HG02763 (cell line): ENCODE results near the gene RIMOC1.

Source experiments
- ATAC-seq: cut with Tn5 transposase; IDR thresholded peaks from one replicate; pipeline ENCODE4 v1.9.1; 2021; ENCODE audit warnings: mild to moderate bottlenecking, moderate library complexity; ENCODE audit not compliant: unreplicated experiment

RIMOC1 gene, protein sequence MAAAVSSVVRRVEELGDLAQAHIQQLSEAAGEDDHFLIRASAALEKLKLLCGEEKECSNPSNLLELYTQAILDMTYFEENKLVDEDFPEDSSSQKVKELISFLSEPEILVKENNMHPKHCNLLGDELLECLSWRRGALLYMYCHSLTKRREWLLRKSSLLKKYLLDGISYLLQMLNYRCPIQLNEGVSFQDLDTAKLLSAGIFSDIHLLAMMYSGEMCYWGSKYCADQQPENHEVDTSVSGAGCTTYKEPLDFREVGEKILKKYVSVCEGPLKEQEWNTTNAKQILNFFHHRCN

DNA sequence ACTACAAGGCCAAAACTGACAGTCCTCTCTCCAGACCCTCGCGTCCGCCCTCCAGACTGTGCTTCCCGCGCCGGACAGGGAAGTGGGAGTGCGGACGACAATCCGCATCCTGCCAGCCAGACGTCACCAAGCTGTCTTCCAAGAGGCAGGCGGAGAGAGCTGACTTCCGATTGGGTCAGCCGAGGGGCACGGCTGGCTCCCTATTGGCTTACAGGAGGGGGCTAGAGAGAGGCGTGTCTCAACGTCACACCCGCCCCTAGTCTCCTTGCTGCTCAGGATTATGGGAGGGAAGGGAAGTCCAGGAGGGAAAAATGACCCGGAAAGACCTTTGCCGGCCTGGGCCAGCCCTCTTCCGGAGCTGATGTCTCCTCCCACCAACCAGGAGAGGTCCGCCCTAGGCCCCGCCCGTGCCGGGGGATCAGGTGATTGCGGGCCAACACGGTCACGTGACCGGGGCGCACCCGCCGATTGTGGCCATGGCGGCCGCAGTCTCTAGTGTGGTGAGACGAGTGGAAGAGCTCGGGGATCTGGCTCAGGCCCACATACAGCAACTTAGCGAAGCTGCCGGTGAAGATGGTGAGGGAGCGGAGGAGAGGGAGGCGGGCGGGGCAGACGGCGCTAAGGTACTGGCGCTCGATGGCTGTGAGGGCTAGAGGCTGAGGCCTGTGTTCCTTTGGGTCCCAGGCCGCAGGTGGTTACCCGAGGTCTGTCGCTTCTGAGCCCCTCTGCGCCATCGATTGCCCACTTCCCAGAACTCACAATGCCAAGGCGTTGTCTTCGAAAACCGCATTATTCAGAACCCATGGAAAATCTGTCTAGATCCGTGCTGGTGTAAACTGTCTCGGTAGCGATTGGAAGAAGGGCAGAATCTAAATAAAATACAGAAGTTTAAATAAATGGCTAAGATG, at the start of gene RIMOC1:
RIMOC1 (plus strand) TSS at position 453 of the 908 bp plus-strand sequence; CDS start at position 477, 24 bp downstream.
- peak; percentile 99 for ATAC-seq

DNA sequence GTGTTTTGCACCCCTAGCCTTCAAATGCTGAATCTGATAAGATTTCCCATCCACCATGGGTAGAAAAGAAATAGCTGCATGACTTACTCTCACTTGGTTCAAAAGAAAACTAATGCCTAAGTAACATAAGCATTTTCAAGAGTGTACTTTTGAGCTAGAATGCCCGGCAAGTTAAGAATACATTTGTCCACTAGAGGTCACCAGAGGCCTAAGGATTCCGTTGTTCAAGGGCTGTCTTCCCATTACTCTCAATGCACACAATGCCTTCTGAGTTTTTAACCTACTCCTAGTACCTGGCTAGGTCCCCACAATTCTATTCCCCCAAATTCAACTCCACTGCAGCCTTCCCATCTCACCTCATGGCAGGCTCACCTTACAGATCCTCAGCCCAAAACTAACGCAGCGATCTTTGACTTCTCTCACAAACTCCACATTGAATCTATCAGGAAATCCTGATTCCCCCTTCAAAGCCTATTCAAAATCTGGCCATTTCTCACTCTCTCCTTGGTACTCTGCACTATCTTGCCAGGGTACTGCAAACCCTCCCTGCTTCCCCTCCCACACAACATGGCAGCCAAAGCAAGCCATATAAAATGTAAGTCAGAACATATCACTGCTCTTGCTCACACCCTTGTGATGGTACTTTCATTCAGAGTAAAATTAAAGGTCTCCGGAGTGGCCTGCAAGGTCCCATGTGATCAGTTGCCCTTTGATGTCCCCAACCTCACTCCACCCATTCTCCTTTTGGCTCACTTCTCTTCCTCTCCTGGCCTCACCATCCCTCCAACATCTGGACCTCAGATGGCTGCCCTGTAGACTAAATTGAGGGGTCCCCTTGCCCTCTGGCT, 47.3 kb upstream of the RIMOC1 start:
- ATAC-seq: peak; percentile 87

DNA sequence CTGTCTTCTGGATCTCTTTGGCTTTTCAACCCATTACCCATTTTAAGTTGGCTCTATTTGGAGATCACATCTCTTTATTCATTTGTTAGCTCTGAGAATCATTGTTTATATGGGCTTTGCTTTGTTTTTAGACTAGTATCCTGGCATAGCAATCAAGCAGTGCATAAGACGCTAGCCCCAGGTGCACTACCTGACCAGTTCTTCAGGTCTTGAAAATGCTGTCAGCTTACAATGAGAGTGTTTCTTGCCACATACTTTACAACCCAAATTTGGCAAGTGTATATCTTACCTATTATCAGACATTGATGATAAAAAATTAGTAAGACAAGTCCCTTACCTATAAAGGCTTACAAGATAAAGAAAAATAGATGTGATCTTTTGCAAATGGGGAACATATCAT, 46.2 kb upstream of the RIMOC1 start:
- no peak for ATAC-seq

DNA sequence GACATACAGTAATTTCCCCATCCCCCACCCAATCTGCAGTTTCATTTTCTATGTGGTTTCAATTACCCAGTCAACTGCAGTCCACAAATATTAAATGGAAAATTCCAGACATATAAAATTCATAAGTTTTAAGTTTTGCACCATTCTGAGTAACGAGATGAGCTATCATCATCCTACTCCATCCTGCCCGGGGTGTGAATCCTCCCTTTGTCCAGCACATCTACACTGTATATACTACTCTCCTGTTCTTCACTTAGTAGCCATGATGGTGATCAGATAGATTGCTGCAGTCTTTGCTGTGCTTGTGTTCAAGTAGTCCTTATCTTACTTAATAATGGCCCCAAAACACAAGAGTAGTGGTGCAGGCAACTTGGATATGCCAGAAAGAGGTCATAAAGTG, 45.3 kb upstream of the RIMOC1 start:
- ATAC-seq: no peak

DNA sequence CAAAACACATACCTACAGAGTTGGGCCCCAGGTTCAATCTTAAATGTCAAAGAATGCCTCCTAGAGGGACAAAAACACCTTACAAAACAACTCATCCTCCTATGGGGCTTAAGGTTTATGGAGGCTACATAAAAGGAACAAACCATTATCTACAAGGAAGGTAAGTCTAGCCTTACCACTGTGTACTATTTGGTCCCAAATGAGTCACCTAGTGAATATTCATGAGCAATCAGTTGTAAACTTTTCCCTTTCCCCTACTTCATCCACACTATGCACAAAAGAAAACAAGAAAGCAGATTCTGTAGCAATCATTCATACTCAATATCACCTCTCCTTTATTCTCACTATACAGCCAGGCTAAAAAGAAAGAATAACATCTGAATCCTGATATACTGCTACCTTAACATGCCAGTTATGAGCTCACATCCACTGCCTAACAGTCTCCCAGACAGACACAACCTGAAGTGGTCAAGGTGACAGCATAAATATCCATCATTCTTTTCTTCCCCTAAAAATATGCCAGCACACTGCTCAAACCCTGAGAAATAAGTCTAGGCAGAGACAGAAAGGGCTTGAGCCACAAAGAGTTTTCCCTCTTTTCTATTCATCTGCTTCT, 40.2 kb upstream of the RIMOC1 start:
- ATAC-seq: peak; percentile 64

DNA sequence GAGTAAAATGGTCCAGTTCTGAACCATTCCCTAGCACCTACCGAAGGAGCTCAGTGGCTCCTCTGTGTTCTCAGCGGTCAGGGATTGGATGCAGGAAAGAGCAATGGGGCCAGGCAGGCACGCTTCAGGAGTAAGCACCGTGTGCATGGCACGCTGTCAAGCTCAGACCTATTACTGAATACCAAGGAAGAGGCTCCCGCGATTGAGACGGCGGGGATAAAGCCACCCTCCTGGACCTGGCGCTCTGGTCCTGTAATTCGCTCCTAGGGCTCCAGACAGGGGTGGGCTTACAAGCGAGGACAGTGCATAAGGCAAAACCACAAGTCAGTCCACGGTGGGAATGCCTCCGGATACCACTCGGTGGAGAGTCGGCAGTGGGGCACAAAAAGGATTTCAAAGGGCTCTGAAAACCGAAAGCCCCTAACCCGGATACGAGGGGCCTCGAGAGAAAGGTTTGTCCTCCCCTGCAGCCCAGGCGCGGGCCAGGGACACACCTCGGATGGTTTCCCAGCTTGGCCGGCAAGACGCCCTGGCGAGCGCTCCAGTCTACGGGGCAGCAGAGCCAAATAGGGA, 34.9 kb upstream of the RIMOC1 start:
- no peak for ATAC-seq

DNA sequence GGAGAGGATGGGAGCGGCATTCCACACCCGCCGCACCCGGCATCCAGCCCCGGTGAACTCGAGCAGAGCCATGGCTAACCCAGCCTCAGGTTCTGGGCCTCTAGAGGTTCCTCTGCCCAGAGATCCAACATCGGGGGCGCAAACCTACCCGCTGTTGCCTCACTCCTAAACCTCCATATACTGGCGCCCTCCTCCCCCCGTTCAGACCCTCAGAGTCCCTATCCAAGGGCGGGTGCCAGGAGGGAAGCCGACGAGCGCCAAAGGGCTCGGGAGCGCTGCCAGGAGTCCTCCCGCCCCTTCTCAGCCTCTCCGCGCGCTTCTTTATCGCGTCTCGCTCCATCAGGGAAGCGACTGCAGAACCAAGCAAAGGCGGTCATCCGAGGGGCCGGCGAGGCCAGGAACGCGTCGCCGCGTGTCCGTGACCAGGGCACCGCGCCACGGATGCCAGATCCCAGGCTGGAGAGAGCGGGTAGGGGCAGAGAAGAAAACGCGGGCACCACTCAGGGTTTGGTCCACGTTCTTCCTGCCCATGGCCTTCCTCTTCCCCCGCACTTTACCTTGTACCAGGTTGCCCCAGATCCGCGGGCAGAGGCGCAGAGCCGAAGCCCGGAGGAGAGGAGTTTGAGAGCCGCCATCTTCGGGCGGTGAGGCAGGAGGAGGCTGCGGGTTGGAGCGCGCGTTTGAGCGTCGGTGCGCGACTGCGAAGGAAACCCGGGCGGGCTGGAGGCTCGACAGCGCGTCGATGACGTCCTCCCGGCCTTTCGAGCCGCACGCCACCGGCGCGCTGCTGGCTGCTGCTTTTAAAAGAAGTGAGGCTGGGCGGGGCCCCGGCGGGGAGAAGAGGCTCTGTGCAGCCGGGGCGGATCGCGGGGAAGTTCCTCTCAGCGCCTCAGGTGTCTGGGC, 34.2 kb upstream of the RIMOC1 start, which contains the start of gene OXCT1:
OXCT1 (minus strand) TSS at position 702 of the 903 bp plus-strand sequence; CDS start at position 635, 67 bp downstream.
- ATAC-seq: peak; percentile 96

DNA sequence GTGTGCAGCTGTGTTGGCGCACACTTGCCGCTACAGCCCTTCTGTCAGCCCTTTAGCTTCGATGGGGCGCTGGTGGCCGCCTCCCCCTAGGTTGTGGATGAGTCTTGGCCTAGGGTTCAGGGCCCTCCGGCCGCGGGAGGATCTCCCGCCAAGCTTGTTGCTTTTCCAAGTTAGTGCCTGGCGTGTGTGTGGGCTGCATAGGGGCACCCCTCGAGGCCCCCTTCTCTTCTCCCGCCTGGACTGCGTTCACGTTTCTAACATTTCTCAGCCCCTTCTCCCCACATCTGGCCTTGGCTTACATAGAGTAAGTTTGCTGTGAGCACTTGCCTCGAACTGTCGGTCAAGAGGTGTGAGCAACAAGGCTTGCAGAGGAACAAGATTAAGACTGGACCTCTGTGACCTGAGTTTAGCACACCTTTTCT, 33.5 kb upstream of the RIMOC1 start:
- no peak for ATAC-seq

DNA sequence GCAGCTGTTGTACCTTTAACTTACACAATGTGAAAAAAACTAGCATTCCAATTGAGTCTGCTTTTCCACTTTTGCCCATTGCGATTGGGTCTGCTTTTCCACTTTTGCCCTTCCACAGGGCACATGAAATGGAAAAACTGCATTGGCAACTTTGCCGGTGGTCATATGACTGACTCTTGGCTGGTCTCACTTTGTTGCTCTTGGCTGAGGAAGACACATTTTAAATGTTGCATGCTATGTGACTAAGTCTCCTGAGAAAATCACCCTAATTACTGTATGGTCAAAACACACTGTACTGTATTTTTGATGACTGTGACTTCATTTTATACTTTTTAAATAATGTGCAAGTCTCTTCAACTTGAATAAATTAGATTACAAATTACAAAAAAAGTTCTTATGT, 32.3 kb upstream of the RIMOC1 start:
- ATAC-seq: no peak

DNA sequence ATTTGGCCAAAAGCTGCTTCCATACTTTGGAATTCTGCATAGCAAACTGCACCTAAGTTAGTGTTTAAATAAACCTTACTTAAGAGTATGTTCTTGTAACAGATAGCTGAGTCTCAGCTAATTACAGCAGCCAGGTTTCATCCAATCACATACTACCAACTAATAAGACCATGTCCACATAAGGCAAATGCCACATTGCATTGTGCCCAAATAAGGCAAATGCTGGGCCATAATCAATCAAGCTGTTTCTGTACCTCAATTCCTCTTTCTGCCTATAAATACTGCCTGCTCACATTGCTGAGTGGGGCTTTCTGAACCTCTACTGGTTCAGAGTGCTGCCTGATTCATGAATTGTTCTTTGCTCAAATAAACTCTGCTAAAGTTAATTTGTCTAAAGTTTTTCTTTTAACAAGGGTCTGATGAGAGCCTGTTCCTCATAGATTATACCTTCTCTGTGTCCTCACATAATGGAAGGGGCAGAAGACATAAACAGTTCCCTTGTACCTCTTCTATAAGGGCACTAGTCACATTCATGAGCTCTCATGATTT, 29.6 kb upstream of the RIMOC1 start:
- no peak for ATAC-seq

DNA sequence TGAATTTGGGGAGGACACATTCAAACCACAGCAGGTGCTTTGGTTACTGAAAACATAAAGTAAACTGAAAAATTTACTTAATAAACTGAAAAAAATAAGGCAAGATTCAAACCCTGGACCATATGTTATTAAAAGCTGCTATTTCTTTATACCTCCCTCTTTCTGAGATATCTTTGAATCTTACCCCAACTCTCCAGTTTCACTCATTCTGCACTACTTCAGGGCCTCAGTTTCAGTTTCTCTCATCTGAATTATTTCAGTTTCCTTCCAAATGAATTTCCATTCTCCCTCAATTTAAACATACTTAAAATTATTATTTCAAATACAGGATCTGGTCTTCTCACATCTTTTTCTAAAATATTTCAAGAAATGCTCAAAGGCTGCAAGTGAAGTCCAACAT, 29.0 kb upstream of the RIMOC1 start:
- ATAC-seq: no peak

DNA sequence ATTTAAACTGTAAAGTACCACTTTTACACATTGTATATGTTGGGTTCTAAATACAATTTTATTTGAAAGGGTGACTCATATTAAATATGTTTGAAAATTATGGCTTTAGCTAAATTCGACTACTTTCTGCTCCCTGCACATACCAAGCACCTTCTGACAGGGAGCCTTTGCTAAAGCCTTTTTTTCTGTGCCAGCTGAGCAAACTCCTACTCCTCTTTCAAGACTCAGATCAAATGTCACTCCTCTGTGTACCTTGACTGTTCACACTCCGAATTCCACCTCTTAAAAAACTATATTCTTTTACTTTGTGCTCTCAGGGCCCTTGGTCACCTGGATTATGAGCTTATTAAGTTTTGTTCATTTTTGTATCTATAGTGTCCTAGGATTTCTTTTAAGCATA, 27.5 kb upstream of the RIMOC1 start:
- ATAC-seq: no peak

DNA sequence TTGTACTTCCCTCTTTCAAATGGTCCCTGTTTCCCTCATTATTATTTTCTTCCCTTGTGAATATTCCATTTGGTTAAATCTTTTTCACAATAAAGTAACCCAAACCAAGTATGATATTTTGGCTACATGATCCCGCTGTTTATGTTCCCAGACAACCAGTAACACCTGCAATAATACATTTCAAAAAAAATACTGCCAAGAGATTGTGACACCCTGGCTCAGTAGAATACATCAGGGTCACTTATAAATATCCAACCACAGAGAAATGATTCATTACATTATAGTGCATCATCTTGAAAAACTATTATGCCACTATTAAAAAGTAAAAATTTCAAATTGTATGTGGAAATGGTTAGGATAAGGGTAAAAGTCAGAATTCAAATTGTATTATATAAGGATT, 26.7 kb upstream of the RIMOC1 start:
- ATAC-seq: no peak

DNA sequence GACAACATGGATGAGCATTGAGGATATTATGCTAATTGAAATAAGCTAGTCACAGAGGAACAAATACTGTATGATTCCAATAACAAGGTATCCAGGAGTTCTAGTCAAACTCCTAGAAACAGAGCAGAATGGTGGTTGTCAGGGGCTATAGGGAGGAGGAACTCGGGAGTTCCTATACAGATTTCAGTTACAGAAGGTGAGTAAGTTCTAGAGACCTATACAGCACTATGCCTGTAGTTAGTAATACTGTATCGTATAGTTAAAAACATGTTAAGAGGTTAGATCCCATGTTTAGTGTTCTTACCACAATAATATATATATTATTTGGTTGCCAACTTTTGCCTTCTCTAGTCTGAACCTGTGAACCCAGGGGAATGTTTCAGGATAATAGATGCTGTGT, 26.0 kb upstream of the RIMOC1 start:
- ATAC-seq: no peak

DNA sequence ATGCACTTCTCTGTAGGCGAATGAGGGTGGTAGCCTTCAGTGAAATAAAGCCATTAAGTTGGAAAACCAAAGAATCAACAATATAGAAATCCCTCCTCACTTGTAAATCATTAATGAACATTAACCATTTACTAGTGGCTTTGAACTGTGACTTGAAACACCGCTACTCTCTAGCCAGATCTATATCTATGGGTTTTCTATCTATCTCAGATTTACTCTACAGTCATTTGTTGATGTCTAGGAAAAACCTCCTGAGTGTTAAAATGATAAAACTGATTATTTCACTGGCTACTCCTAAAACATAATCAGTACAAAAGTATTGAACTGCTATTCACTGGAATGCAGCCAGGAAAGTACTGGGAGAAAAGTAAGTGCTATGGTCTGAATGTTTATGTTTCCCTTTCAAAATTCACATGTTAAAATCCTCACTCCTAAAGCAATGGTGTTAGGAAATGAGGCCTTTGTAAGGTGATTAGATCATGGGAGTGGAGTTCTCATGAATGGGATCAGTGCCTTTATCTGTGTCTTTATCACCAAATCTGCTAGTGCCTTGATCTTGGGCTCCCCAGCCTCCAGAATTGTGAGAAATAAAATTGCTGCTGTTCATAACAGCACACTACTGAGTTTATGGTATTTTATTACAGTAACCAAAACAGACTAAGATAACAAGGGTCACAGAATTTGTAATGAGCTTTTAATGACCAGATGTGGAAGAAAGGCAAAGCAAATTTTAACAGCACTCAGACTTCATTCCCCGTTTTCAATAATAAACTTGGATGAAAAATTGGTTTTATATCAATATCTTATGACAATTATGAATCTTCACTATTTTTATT, 25.3 kb upstream of the RIMOC1 start:
- ATAC-seq: peak; percentile 74

DNA sequence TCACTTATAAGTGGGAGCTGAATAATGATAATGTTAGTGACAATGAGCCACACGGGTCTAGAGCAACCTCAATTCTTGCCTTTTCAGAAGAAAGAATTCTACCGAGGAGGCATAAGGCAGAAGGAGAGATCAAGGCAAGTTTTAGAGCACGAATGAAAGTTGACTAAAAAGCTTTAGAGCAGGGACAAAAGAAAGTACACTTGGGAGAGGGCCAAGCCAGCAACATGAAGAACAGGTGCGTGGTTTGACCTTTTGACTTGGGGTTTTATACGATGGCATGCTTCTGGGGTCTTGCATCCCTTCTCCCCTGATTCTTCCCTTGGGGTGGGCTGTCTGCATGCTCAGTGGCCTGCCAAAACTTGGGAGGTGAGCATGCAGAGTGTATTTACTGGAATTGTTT, 21.4 kb upstream of the RIMOC1 start:
- no peak for ATAC-seq

DNA sequence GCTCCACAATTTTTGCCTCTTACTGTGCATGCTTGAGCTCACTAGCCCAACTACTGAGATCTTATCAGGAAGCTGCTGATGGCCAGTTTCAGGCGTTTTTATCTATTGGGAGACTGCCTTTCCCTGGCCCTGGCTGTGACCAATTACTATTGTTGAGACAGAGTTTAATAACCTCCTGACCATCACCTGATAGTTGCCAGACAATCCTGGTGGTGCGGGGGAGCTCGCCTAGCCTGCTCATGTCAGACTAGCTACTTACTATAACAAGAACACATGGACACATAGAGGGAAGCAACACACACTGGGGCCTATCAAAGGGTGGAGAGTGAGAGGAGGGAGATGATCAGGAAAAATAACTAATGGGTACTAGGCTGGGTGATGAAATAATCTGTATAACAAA, 20.9 kb upstream of the RIMOC1 start:
- no peak for ATAC-seq

DNA sequence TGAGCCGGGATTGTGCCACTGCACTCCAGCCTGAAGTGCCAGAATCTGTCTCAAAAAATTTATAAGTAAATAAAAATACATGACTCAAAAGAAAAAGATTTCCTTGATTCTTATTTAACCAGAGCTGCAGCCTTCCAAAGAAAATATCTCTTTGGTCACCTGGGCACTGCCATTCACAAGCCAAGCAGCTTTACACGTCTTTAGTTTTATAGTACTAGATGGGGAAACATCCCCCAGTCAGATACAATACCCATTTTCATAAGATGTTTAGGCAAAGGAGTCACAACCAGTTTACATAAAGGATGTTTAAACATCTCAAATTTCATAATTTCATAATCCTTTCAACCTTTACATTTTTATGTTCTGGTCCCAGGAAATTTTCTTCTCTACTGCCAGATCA, 20.2 kb upstream of the RIMOC1 start:
- no peak for ATAC-seq
